Inflammatory macrophage treated with lipopolysaccharide for 4 hours (primary cell): Measurements from ENCODE around the gene GOSR2.
"Not testable (repeated sequence)": the region's sequence is repeated elsewhere in the genome, so short reads cannot be mapped to it uniquely, and the experiment has no call there.

ENCODE experiments used
- DNase-seq: peaks from one replicate; pipeline ENCODE4 v3.0.0-alpha.2; 2020

The GOSR2 gene

DNA sequence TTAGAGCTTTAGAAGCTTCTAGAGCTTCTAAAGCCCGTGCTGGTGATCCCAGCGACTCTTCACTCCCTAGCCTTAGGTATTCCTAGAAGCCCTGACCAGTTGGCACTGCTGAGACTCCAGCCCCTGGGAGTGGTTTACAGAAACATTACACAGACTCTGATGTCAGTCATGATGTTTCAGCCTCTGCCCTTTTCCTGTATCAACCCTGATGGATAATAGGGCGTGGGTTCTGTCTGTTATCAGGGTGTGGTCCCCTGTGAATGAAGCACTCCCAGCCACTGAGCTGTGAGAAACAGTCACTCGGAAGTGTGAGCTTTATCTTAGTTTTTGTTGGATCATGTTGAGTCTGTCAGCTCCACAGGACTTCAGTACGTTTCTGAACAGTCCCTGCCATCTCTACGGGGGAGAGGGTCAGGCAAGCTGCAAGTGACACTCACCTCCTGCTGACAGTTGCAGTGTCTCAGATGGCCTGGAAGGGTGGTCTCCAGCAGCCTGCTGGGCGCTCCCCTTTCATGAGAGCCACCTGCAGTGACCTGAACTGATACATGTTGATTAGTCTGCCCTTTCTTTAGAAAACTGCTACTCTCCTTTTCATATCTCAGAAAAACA, 12.8 kb downstream of the GOSR2 start:
- no peak for DNase-seq

DNA sequence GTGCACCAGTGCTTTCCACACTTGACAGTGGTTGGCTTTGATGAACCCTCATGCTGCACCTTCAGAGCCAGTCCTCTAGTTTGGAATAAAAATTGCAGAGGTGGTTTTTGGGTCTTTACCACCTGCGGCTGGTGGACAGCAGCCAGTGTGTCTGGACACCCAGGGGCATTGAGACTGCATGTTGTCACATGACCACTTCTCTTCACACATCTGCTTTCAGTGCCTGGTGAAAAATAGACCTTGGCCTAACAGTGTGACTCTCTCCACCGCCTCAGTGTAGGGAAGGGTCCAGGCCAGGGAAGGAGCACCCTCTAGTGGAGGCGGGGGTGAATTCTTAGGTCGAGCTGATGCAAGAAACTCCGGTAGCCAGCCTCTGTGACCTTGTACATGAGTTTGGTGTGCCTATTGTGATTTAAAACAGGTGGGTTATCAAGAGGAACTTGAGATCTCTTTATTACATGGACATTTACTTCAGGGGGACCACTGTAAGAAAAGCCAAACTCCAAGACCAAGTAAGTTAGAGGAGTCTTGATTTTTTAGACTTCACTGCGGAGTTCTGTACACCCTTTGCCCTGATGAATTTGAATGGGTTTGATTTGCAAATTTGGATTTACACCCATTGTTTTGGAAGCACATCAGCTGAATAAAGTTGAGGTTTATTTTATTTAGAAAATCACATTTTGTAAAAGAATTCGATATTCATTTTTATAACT, 17.9 kb downstream of the GOSR2 start:
- DNase-seq: peak; percentile 60

DNA sequence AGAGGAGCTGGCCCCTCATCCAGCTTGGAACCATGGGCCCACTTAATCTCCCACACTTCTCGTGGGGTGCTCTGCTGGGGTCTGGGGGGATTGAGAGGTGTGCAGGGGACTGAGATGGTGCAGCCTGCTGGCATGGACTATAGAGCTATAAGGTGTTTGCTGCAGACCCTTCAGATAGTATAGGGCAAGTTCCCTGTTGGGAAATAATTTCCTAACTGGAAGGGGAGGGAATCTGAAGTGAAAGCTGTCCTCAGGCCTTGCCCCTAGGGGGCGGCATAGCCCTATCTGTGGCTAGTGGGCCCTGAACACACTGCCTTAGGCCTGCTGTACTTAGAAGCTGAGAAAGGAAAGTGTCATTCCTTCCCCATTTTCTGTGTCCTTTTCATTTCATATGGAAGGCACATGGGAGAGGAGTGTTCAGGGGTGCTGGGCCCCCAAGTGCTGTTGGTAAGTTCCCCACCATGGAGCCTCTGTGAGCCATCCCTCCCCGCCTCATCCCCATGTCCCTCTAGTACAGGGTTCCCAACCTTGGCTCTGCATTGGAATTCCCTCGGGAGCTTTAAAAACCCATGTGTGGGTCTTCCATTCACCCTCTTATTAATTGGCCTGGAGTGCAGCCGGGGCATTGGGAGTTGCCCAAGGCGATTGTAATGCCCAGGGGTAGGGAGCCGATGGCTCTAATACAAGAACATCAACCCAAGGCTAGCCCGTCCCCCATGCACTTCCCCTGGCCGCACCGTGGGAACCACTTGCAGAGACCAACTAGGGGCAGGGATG, 19.7 kb downstream of the GOSR2 start:
- DNase-seq: peak; percentile 64

DNA sequence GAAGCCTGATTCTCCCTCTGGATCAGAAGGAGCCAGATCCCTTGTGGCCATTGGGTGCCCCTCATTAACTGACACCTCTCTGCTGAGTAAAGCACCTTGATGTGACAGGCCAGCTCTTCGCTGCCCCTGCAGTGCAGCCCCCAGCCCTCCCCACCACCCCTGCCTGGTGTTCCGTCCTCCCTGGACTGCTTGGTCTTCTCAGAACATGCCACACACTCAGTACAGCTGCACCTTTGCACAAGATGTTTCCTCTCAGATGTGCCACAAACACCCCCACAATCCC, 20.2 kb downstream of the GOSR2 start:
- no peak for DNase-seq

DNA sequence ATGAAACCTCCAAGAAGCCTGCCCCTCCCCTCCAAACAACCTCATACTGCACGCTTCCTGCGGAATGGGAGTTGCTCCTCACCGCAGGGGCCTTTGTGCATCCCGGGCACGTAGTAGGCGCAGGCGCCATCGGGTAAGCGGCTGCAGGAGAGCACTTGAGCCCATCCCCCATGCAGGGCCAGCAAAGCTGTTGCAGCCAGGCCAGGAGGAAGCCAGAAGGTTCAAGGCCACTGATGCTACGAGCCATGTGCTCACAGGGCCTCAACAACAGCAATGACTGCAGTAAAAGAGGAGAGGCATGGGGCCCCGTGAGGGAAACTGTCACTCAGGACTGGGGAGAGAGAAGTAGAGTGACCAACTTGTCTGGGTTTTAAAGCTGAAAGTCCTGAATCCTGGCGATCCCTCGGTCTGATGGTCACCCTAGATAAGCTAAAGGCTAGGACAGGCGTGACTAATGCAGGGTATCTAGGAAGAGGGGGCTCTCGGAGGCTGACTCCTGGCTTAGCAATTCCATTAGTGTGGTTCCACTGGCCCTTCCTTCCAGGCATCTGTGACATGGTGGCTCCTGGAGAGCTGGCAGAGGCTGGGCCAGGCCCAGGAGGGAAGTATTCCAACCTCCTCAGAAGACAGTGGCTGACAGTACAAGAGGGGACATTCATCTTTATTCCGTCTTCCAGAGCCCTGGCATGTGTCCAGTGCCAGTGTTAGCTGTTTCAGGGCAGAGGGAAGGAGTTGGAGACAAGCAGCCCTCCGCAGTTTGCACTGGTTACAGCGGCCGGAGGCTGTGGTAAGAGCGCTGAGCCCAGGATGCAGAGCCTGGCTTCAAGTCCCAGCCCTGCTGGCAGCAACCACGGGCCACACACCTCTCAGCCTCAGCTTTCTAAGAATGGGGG, 20.8 kb downstream of the GOSR2 start:
- no peak for DNase-seq

DNA sequence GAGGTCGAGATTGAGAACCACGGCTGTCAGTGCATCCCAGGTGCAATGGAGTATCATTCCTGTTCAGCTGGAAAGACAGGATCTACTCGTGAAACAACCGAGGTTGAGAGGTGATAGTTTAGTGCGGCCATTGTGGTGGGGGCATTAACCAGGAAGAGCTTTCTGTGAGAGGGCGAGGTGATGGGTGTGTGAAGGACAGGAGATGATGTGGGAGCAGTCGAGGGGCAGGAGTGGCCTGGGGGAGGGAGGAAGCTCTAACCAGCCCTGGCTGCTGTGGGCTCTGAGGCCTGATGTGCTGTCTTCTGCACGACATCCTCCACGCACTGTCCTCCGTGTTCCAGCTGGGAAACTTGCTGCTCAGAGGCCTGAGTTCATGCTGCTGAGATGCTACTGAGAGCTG, 22.0 kb downstream of the GOSR2 start:
- DNase-seq: no peak

DNA sequence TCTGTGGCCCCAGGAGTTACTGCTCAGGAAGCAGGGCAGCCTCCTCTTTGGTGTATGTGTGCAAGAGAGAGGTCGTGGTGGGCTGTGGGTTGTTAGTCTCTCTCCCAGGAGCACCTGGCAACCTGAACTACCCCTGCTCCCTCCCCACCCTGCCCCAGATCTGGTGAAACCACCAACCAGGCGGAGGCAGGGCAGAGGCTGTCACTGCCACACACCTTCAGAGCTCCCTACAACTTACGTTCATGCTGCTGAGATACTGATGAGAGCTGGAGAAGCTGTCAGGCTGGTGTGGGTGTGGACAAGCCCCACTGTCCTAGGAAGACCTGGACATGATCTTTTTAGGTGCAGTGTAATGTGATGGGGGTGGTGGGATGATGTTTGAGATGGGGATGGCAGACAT, 24.3 kb downstream of the GOSR2 start:
- no peak for DNase-seq

DNA sequence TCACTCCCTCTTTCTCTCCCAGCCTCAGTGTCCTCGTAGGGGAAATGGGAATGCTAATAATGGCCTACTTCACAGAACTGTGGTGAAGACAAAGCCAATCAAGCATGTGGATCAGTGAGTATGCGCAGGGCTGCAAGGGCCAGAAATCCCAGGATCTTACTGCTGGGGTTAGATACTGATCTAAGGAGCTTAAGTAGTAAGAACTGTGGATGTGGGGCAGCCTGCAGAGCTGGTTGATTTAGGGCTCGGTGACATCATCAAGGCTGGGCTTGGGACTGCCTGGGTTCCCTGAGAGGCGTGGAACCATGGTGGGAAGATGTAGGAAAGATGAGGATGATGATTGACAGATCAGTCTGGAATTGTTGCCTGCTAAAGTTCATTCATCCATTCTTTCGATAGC, 25.6 kb downstream of the GOSR2 start:
- no peak for DNase-seq

DNA sequence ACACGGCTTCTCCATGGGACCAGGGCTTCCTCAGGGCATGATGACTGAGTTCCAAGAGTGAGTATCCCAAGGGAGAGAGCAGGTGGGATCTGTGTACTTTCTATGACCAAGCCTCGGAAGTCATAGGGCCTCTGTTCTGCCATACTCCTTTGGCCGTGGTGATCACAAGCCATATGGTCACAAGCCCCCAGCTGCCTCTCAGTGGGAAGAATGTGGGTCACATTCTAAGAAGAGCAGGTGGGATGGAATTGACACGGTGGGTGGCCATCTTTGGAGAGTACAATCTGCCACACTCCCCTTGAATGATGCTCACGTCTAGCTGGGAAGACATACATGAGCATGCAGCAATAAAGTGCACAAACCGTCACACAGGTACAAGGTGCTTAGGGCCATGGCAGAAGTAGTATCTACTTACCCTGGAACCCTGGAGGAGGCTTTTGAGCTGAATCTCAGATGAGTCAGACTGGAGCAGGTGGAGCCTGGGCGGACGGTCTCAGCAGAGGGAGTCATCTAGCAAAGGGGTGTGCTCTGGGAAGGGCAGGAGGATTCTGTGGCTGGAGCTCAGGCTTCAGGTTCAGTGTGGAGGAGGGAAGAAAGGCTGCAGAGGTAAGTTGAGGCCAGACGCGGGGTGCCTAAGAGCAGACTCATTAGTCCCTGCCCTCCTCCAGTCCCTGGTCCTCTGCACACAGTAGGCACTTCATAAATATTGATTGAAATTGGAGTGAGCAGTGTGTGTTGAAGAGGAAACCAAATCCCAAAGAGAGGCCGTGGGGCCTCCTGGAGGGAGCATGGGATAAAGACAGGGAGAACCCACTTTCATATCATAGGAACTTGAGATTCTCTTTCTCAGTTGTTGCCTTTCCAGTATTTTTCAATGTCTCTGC, 26.6 kb downstream of the GOSR2 start:
- no peak for DNase-seq

DNA sequence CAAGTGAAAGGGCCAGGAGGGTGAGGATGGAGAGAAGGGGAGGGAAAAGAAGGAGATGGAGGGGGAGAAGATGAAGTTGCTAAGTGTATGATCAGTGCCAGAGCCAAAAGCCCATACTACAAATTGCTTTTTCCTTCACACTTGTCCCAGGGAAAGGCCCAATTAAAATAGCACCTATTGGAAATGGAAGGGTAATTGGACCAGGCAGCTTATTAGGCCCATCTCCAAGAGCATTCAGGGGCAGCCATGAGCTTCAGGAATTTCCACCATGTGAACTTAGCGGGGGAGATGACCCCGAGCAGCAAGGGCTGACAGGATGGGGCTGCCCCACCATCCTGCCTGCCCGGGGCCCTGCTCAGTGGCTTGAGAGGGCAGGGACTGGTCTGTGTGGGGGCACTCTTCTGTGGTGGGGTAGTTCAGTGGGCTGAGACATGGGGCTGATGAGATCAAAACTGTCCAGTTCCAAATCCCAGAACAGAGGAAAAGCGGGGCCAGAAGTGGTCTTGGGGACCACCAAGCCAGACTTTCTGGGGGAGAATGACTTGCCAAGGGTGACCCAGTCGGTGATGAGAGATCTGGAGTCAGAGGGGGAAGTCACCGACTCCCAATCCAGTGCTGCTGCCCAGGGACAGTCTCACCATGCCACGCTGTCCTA, 27.5 kb downstream of the GOSR2 start:
- DNase-seq: no peak

DNA sequence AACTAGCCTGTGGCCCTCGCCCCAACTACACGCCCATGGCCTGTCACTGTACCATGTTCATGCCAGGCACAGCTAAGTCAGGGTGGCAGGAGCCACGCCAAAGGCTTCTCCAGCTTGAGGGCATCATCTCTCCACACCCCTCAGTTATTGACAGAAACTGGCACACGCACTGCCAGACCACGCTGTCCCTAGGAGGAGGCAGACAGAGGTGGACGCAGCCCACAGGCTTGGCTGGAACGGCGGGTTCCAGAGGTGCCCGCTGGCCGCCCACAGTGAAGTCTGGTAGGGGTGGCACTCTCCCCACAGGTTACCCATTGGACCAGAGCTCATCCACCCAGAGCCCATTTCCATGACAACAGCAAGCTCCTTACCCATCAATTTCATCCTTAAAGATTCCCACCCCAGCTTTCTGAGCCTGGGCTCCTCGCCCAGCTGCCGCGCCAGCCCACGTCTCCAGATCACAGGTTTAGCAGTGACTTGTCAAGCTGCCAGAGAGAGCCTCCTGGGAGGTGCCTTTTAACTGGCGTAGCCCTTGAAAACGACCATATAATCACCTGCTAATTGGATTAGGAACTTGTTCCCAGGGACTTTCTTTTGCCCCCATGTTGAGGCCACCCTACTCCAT, 28.1 kb downstream of the GOSR2 start:
- DNase-seq: no peak

DNA sequence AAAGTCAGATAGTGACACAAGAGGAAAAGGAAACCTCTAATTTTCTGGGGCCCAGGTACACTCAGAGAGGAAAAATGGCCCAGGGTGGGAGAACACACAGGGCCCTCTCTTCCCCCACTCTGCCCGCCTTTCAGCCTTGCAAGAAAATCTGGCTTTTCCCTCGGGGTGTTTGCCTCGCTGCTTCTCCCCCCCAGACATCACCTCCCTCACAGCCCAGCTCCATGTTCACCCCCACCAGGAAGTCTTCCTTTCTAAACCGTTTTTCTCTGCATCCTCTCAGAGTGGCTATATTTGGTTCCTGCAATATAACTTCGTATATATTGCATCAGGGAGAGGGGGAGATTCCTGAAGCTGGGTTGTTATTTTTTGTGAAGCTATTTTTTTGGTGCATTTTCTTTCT, 28.7 kb downstream of the GOSR2 start:
- DNase-seq: no peak

DNA sequence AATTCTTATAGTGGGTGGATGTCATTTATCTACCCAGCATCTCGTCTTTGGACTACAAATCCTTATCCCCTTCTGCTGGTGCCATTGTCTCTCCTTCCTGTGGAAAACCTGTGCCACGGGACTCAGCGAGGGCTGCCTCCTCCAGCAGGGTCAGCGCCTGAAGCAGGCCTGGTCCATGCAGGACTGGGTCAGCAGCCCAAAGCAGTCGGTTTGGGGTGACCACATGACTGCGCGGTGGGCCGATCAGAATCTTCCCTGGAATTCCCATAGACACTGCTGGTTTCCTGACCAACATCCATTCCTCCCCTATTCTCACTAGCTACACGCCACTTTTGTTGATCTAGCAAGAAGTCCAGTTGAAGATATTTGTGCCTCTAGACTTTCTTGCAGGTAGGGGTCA, 29.2 kb downstream of the GOSR2 start:
- DNase-seq: no peak

DNA sequence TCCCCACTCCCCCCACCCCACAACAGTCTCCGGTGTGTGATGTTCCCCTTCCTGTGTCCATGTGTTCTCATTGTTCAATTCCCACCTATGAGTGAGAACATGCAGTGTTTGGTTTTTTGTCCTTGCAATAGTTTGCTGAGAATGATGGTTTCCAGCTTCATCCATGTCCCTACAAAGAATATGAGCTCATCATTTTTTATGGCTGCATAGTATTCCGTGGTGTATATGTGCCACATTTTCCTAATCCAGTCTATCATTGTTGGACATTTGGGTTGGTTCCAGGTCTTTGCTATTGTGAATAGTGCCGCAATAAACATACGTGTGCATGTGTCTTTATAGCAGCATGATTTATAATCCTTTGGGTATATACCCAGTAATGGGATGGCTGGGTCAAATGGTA, 30.2 kb downstream of the GOSR2 start:
- not testable (repeated sequence) for DNase-seq

DNA sequence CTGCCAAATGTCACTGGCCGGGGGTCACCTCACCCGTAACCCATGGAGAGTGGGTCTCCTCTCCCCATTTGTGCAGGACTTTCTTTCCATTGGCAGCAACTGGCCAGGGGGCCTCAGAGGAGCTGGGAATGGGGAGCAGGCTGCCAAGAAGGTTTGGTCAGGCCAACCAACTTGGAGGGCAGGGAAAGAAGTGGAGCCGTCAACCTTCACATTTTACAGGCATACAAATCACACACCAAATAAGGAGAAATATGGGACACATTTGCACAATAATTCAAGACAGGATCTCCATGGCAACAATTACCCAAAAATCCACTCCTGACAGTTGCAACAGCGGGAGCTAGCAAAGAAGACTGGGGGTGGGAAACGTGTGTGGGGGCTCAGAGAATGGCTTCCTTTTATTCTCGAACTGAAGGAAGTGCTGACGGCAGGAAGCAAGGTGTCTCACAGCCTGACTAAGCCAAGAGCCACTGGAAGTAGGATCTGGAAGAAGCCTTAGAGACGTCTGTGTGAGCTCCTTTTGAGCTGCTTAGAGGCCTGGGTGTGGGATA, 35.2 kb downstream of the GOSR2 start:
- no peak for DNase-seq

DNA sequence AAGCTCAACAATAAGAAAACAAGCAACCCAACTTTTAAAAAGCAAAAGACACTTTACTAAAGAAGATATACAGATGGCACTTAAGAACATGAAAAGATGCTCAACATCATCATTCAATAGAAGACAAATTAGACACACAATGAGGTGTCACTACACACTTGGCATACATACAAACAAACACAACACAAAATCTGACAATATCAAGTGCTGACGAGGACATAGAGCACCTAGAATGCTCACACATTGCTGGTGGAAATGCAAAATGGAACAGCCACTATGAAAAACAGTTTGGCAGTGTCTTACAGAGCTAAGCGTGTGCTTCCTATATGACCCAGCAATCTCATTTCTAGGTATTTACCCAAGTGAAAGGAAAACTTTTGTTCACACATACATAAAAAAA, 37.2 kb downstream of the GOSR2 start:
- DNase-seq: no peak

DNA sequence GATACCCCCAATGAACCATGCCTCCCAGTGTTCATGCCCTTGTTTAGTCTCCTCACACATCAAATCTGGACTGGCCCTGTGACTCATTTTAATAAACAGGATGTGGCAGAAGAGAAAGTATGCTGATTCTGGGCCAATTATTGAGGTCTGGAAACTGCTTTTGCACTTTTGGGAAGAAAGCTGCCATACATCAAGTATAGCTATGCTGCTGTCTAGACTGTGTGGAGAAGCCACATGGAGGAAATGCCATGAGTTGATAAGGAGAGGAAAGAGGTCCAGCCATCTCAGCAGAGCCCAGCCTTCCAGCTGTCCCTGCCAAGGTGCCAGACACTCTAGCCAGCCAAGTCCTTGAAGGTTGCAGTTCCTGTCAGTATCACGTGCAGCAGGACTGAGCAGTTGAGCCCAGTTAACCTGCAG, 39.4 kb downstream of the GOSR2 start:
- DNase-seq: no peak

DNA sequence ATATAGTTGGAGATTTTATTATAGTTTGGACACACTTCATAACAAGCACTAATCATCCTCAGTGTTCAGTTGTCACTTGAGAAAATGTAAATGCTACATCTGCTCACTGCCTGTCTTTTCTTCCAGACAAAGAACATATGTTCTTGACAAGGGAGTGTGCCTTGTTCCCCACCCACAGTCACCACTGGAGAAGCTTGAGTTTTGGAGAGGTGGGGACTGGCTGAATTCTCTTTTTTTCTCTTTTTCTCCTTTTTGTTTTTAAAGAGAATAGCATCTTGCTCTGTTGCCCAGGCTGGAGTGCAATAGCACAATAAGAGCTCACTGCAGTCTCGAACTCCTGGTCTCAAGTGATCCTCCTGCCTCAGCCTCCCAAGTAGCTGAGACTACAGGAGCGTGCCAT, 40.6 kb downstream of the GOSR2 start:
- DNase-seq: no peak

DNA sequence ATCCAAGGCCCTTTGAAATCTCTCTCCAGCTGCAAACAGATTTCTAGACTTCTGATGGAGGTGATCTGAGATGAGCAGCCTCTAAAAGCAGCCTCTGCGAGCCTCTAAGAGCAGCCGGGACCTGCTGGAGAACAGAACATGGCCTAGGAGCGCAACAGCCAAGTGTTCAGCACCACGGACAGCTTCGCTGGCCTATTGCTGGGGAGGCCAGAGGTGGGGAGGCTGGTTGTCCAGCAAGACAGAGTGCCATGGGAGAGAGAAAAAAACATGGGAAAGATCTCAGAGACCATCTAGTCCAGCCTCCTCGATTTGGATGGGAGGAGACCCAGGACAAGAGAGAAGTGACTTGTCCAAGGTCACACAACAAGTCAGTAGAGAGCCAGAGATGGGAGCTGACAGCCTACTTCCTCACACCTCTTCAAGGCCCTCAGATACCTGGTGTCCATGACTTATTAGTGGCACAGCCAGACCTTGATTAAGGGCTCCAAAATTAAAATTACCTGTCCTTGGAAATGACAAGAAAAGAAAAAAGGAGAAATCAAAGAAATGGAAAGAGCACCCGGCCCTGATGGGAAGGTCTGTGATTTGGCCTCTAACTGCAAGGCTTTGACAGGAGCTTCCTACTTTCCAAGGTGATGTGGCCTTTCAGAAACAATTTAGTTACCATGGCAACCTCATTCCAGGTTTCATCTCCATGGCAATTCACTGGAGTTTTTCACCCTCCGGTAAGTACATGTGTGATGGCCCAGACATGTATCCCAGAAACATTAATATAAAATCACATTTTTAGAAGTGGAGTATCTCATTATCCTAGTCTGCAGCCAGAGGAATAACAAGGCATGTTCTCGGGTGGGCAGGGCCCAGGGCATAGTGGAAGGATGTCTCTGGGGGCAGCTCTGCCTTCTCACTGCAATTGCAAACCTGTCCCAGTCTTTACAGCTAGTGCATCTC, 41.6 kb downstream of the GOSR2 start:
- DNase-seq: no peak
